Posterior cingulate gyrus (tissue), 11 donors: Measurements from ENCODE around the gene AGL.
"Not testable (repeated sequence)": the region's sequence is repeated elsewhere in the genome, so short reads cannot be mapped to it uniquely, and the experiment has no call there.

Experiments
- DNase-seq, 10 donors: peaks; one replicate each; pipeline versions ENCODE4 v3.0.0 to v3.0.0-alpha.2; 2020 to 2021; ENCODE audit warnings: mixed read lengths in 3 of 10
- intact Hi-C: fragments of 100-400 bp; cut with DNase I; formaldehyde crosslinking; loops from one replicate; pipeline ENCODE4 v1.15.1; 2023

Gene AGL

DNA sequence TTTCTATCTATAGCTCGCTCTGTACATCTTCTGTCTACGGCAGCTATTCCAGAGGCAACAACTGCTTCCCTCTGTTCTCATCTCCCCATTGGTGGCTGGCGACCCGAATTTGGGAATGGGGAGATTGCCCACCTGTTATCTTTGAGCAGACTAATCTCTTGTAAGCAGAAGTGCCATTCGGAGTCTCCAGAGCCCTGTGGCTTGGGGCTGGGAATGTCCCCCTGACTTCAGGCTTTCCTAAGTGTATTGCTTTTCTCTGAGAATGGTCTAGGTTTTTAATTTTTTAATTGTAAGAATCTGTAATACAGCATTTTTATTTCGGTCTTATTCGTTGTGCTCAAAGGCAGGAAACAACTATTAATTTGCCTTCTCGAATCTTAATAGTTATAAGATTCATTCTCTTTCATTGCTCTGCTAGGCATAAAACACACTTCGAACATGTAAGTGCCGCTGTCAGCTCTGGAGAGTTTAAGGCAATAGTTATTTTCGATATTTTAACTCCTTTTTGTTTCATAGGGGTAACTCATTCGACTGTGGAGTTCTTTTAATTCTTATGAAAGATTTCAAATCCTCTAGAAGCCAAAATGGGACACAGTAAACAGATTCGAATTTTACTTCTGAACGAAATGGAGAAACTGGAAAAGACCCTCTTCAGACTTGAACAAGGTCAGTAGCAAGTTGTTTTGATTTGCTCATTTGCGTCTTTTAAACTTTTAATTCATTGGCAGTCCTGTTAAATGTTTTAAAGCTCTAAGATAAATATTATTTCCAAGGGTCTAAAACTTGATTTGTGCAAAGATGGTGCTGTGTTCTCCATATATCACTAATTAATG lies 514 bp downstream of the AGL start:
- DNase-seq = peak in 1 of 10 donors; percentile 79
- intact Hi-C loops = loop anchor here (10.0 kb wide), 1 partner anchor 284 kb away; the partner anchor contains the start of genes SASS6 and TRMT13

DNA sequence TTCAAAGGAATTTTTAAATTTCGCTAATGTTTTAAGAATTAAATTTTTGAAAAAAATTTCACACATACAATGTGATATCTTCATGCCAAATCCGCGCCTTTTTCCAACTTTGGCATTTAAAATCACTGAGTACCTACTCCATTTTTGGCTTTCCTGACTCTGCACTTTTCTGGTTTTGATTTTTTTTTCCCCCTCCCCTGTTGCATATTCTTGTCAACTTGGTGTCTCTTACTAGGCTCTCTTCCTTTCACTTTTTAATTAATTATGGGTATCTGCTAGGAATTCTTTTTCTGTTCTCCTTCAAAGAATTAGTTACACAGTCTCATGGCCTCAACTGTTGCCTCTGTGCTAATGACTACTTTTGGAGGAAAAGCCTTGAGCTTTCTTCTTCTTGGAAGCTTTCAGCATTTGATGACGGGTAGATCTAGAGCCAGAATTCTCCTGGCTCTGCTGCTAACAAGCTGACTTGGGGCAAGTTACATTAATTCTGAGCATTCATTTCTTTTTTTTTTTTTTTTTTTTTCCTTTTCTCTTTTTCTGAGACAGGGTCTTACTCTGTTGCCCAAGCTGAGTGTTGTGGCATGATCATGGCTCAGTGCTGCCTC lies 1.8 kb downstream of the AGL start:
- no peak for DNase-seq
- intact Hi-C loops = loop anchor here (10.0 kb wide), 1 partner anchor 283 kb away; the partner anchor contains the start of genes SASS6 and TRMT13

DNA sequence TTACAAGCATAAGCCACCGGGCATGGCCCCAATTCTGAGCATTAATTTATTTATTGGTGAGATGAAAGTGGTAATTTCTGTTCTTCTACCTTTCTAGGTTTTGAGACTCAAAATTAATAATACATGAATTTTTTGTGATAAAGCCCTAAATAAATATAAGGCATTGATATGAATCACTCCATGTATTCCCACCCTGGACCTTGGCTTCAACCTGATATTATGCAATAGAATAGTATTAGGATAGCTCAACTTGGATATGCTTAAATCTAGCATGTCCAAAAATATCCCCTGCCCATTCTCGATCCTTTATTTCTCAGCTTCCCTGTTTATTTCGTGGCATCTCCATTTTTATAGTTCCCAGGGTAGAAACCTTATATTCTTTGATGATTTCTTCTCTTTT lies 2.5 kb downstream of the AGL start:
- no peak for DNase-seq
- intact Hi-C loops = loop anchor here (10.0 kb wide), 1 partner anchor 282 kb away; the partner anchor contains the start of genes SASS6 and TRMT13

DNA sequence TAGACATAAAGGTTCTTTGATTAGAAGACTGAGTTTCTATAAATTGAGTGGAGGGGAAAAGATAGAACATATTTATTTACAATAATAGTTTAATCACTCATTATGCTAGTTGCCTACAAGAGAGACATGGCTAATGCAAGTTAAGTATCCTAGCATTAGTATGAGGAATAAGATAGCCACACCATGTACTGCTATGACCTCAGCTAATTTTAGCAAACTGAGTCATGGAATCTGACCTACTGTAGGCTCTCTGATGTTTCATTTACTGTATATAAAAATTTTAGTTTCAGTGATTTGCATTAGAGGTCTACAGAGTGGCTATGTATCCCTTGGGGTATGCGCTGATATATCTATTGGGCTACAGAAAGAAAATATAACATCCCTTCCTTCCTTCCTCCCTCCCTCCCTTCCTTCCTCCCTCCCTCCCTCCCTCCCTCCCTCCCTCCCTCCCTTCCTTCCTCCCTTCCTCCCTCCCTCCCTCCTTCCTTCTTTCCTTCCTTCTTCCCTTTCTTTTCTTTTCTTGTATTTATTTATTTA lies 5.8 kb downstream of the AGL start:
- no peak for DNase-seq
- intact Hi-C loops = loop anchor here (10.0 kb wide), 1 partner anchor 279 kb away; the partner anchor contains the start of genes SASS6 and TRMT13

DNA sequence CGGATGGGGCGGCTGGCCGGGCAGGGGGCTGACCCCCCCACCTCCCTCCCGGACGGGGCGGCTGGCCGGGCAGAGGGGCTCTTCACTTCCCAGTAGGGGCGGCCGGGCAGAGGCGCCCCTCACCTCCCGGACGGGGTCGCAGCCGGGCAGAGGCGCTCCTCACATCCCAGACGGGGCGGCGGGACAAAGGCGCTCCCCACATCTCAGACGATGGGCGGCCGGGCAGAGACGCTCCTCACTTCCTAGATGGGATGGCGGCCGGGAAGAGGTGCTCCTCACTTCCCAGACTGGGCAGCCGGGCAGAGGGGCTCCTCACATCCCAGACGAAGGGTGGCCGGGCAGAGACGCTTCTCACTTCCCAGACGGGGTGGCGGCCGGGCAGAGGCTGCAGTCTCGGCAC lies 6.9 kb downstream of the AGL start:
- intact Hi-C loops = loop anchor here (10.0 kb wide), 1 partner anchor 278 kb away; the partner anchor contains the start of genes SASS6 and TRMT13
- peak in 2 of 10 donors; percentile 21 to 67 for DNase-seq

GRCh38 chr1:99858286-99858685 lies 8.1 kb downstream of the AGL start:
- intact Hi-C loops = loop anchor here (10.0 kb wide), 1 partner anchor 277 kb away; the partner anchor contains the start of genes SASS6 and TRMT13
- DNase-seq = no peak

GRCh38 chr1:99858881-99859280 lies 8.7 kb downstream of the AGL start:
- DNase-seq = no peak
- intact Hi-C loops = loop anchor here (10.0 kb wide), 1 partner anchor 276 kb away; the partner anchor contains the start of genes SASS6 and TRMT13

GRCh38 chr1:99860703-99861102 lies 10.5 kb downstream of the AGL start:
- intact Hi-C loops = no loop called here
- no peak for DNase-seq

DNA sequence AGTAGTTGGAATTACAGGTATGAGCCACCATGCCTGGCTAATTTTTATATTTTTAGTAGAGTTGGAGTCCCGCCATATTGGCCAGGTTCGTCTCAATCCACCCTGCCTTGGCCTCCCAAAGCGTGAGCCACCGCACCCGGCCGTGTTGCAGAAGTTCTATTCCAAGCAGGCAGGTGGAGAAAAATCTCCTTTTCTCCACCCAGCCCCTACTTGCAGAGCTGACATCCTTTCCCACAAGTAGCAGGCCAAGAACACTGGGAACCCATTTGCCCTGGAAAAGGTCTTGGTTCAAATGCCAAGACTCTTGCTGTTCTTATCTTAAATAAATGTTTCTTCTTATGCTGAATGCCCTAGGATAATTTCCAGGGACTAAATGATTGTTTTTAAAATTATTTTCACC lies 17.5 kb downstream of the AGL start:
- peak in 1 of 10 donors; percentile 28 for DNase-seq
- intact Hi-C loops = no loop called here

- DNase-seq = no peak
- intact Hi-C loops = no loop called here
Measured at GRCh38 chr1:99869304-99869703, 19.1 kb downstream of the AGL start.

DNA sequence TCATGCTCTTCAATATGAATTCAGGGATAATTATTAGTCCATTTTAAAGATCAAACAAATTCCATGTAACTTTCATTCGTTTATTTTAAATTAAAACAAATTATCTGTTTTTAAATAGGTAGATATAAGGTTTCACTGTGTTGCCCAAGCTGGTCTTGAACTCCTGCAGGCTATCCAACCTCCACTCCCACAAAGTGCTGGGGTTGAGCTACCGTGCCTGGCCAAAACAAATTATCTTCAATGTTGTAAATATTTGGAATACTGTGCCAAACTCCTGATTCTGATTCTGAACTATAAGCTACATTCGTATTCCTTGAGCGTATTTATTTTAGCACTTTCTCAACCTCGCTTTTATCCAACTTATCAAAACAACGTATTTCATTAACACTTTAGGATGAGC lies 19.6 kb downstream of the AGL start:
- no peak for DNase-seq

GRCh38 chr1:99872063-99872462 lies 21.9 kb downstream of the AGL start:
- intact Hi-C loops = no loop called here
- DNase-seq = no peak

More for the DNA sequence above, 19.6 kb downstream of the AGL start:
- intact Hi-C loops = no loop called here

GRCh38 chr1:99877568-99877967 lies 27.4 kb downstream of the AGL start:
- intact Hi-C loops = no loop called here
- DNase-seq = no peak

GRCh38 chr1:99886179-99886578 lies 36.0 kb downstream of the AGL start:
- intact Hi-C loops = no loop called here

GRCh38 chr1:99886841-99887240 lies 36.7 kb downstream of the AGL start:
- no peak for DNase-seq
- intact Hi-C loops = no loop called here

More at GRCh38 chr1:99886179-99886578, 36.0 kb downstream of the AGL start:
- DNase-seq = no peak

DNA sequence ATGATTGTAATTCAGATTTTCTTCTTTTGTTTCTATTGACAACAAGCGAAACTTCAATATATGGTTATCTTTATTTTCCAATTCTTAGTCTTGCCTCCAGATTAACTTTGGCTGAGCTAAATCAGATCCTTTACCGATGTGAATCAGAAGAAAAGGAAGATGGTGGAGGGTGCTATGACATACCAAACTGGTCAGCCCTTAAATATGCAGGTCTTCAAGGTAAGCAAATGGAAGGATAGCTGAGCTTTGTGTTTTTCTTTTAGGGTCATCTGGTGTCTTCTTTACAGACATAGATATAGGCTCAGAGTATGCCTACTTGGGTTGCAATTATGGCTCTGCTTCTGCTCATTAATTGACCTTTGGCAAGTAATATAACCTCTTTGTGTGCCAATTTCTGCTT lies 37.7 kb downstream of the AGL start:
- no peak for DNase-seq
- intact Hi-C loops = no loop called here

- intact Hi-C loops = no loop called here
- DNase-seq = no peak
Measured at GRCh38 chr1:99891997-99892396, 41.8 kb downstream of the AGL start.

GRCh38 chr1:99903278-99903677 lies 53.1 kb downstream of the AGL start:
- DNase-seq, intact Hi-C loops: not testable (repeated sequence)

- intact Hi-C loops = no loop called here
Measured at GRCh38 chr1:99906535-99906934, 56.4 kb downstream of the AGL start.

GRCh38 chr1:99917214-99917613 lies 67.1 kb downstream of the AGL start:
- no peak for DNase-seq
- intact Hi-C loops = no loop called here

More at GRCh38 chr1:99906535-99906934, 56.4 kb downstream of the AGL start:
- DNase-seq = no peak

- DNase-seq = no peak
- intact Hi-C loops = no loop called here
Measured at GRCh38 chr1:99919220-99919619, 69.1 kb downstream of the AGL start.
